Testis (tissue), 2 donors: ENCODE measurements around the gene PAK3.

Source experiments
- POLR2A ChIP-seq: fragments of 450-650 bp; IDR thresholded peaks from one replicate; pipeline ENCODE4 v1.6.1; 2017; ENCODE audit warnings: antibody characterized with exemption, mild to moderate bottlenecking, moderate library complexity
- TF ChIP-seq, protein P1 (sequence below), 3 experiments: fragments of 450-650 bp in 2 of 3; fragments of 200-600 bp in 1 of 3; sonication (generic) in 1 of 3; IDR thresholded peaks; one replicate each; pipeline ENCODE4 v1.5.1; 2016 to 2019; ENCODE audit warnings: antibody characterized with exemption in 3 of 3, mild to moderate bottlenecking in 2 of 3, moderate library complexity in 1 of 3

DNA sequence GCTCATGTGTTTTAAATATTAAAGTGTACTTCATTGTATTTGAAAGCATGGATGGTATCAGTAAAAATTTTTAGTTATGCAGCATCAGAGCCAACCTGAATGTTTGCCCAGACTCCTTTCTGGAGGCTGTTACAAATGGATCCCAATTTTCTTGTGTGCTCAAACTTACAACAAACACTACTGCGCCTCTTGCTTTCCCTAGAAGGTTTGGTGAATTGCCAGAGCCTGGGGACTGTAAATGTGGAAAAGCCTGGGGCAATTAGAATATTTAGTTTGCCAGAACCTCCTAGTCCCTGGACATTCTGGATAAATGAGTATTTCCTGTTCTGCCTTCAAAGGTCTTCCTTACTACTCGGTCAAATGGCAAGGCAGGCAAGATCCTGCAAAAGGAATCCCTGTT, 169.5 kb downstream of the PAK3 start:
- TF ChIP-seq, protein P1, sequence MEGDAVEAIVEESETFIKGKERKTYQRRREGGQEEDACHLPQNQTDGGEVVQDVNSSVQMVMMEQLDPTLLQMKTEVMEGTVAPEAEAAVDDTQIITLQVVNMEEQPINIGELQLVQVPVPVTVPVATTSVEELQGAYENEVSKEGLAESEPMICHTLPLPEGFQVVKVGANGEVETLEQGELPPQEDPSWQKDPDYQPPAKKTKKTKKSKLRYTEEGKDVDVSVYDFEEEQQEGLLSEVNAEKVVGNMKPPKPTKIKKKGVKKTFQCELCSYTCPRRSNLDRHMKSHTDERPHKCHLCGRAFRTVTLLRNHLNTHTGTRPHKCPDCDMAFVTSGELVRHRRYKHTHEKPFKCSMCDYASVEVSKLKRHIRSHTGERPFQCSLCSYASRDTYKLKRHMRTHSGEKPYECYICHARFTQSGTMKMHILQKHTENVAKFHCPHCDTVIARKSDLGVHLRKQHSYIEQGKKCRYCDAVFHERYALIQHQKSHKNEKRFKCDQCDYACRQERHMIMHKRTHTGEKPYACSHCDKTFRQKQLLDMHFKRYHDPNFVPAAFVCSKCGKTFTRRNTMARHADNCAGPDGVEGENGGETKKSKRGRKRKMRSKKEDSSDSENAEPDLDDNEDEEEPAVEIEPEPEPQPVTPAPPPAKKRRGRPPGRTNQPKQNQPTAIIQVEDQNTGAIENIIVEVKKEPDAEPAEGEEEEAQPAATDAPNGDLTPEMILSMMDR (IDR thresholded peaks at IDR 0.05), result no peak
- TF ChIP-seq POLR2A, result no peak
